ENCODE data around the gene ROBO4. TPM values are rescaled to one million over a fixed set of nuclear protein-coding genes. Genes with fewer than 3 reads are reported as not detected.

The ROBO4 gene
- total and polyA plus RNA-seq, 11 donors, result 16.3 to 63.5 (median 21.8) TPM

- intact Hi-C loops (cut with DNase I), result loop anchor here in 4 of 10 donors (10.0 kb wide), 3 partner anchors 55 to 205 kb away; partner anchors contain the start of gene CCDC15 (in 1 of the 4)
- TF ChIP-seq POLR2A (IDR thresholded peaks at IDR 0.05) (no peak), CTCF (IDR thresholded peaks at IDR 0.05) (no peak)
- H3K9me3 ChIP-seq, result no peaks in the 10 kb centered on the region
- peaks cover 5 to 46% (median 26%) of the 10 kb centered on the region in 12 donors for H3K4me1 ChIP-seq
- no peaks in the 10 kb centered on the region for H3K36me3 ChIP-seq
- H3K27me3 ChIP-seq, result peaks cover 51 to 95% (median 75%) of the 10 kb centered on the region in 9 donors
- WGBS, 4 donors, result 58 to 68% (median 61%) methylated on average over 11 to 14 of the region's 14 CpGs
- H3K27ac ChIP-seq, result no peak overlapping the region
- DNase-seq (no peak), ATAC-seq (no peak)
- H3K4me3 ChIP-seq, result no peak overlapping the region
Observed at GRCh38 chr11:124869856-124870387, 27.7 kb downstream of the ROBO4 start.

GRCh38 chr11:124869331-124869730 lies 28.3 kb downstream of the ROBO4 start:
- peaks cover 5 to 47% (median 27%) of the 10 kb centered on the region in 12 donors for H3K4me1 ChIP-seq

GRCh38 chr11:124868331-124869274 lies 29.1 kb downstream of the ROBO4 start:
- H3K27me3 ChIP-seq, result peaks cover 57 to 97% (median 88%) of the 10 kb centered on the region in 9 donors
- no peaks in the 10 kb centered on the region for H3K36me3 ChIP-seq
- intact Hi-C loops (cut with DNase I), result loop anchor here in 1 of 10 donors (10.0 kb wide), 1 partner anchor 204 kb away; no protein-coding TSS in a partner anchor
- peaks cover 5 to 49% (median 27%) of the 10 kb centered on the region in 12 donors for H3K4me1 ChIP-seq
- ATAC-seq, result no peak
- WGBS, 4 donors, result 7 to 16% (median 12%) methylated on average over 24 to 63 of the region's 63 CpGs
- DNase-seq, result no peak
- H3K4me3 ChIP-seq, result no peak overlapping the region
- no peaks in the 10 kb centered on the region for H3K9me3 ChIP-seq
- TF ChIP-seq CTCF (IDR thresholded peaks at IDR 0.05) (no peak), POLR2A (IDR thresholded peaks at IDR 0.05) (no peak)
- H3K27ac ChIP-seq, result no peak overlapping the region

More at GRCh38 chr11:124869331-124869730, 28.3 kb downstream of the ROBO4 start:
- DNase-seq (no peak), ATAC-seq (no peak)
- WGBS, 4 donors, result 3 to 5% (median 4%) methylated on average over 16 of the region's 16 CpGs
- H3K27ac ChIP-seq, result no peak overlapping the region
- H3K9me3 ChIP-seq, result no peaks in the 10 kb centered on the region
- intact Hi-C loops (cut with DNase I), result loop anchor here in 1 of 10 donors (10.0 kb wide), 1 partner anchor 205 kb away; no protein-coding TSS in a partner anchor
- no peak overlapping the region for H3K4me3 ChIP-seq
- no peaks in the 10 kb centered on the region for H3K36me3 ChIP-seq
- peaks cover 51 to 95% (median 81%) of the 10 kb centered on the region in 9 donors for H3K27me3 ChIP-seq
- no peak for TF ChIP-seq CTCF (IDR thresholded peaks at IDR 0.05)
- TF ChIP-seq POLR2A (IDR thresholded peaks at IDR 0.05), result no peak

- Histone ChIP-seq H3K9me3 (no peaks in the 10 kb centered on the region), H3K36me3 (no peaks in the 10 kb centered on the region), H3K27me3 (peaks cover 57 to 98% (median 84%) of the 10 kb centered on the region in 9 donors), H3K4me1 (peaks cover 5 to 58% (median 34%) of the 10 kb centered on the region in 12 donors), H3K27ac (no peak overlapping the region), H3K4me3 (no peak overlapping the region)
- peak in 1 of 5 donors; percentile 23 for DNase-seq
- no peak for TF ChIP-seq POLR2A (IDR thresholded peaks at IDR 0.05)
- TF ChIP-seq CTCF (IDR thresholded peaks at IDR 0.05), result peak; percentile 9 to 53 (median 42)
- intact Hi-C loops (cut with DNase I), result loop anchor here in 1 of 10 donors (10.0 kb wide), 1 partner anchor 203 kb away; no protein-coding TSS in a partner anchor
- peak in 2 of 4 donors; percentile 37 to 46 for ATAC-seq
- 3 to 5% (median 3%) methylated on average over 8 of the region's 8 CpGs for whole genome bisulfite sequencing, 4 donors
Observed at GRCh38 chr11:124867700-124868099, 30.0 kb downstream of the ROBO4 start.
